Measurements from ENCODE around the gene ZNF780A. TPM values are rescaled to one million over a fixed set of nuclear protein-coding genes. Genes with fewer than 3 reads are reported as not detected.
"Not testable (repeated sequence)": the region's sequence is repeated elsewhere in the genome, so short reads cannot be mapped to it uniquely, and the experiment has no call there.

The ZNF780A gene
- polyA plus RNA-seq, 1 experiment: 4.2 TPM

DNA sequence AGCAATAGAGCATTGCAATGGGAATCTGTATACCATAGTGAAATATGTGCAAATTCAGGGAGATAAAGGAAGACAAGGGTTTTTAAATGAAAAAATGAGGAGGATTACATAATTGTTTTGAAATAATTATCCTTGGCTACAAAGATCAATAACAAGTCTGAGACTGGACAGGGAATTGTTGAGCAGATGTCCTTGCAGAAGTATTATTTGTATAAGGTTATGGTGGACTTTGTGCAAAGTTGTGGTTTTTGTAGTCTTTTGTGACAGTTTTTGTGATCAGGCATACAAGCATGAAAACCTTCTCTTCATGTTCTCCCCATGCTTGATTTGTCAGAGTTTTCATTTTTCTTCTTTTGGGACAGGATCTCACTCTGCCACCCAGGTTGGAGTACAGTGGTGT is 25.3 kb upstream of the ZNF780A start:
- DNase-seq (ENCODE audit: low read depth): no peak
- POLR2A ChIA-PET: no interaction called here
- Histone ChIP-seq H3K27me3 (ENCODE audit: control insufficient read depth, insufficient read depth, low read length) (no peaks in the 10 kb centered on the region), H3K4me3 (ENCODE audit: low read depth, low read length) (no peak overlapping the region), H3K36me3 (ENCODE audit: control insufficient read depth, insufficient read depth, low read length) (no peaks in the 10 kb centered on the region)
- CTCF ChIA-PET: no interaction called here
- TF ChIP-seq, protein P1, sequence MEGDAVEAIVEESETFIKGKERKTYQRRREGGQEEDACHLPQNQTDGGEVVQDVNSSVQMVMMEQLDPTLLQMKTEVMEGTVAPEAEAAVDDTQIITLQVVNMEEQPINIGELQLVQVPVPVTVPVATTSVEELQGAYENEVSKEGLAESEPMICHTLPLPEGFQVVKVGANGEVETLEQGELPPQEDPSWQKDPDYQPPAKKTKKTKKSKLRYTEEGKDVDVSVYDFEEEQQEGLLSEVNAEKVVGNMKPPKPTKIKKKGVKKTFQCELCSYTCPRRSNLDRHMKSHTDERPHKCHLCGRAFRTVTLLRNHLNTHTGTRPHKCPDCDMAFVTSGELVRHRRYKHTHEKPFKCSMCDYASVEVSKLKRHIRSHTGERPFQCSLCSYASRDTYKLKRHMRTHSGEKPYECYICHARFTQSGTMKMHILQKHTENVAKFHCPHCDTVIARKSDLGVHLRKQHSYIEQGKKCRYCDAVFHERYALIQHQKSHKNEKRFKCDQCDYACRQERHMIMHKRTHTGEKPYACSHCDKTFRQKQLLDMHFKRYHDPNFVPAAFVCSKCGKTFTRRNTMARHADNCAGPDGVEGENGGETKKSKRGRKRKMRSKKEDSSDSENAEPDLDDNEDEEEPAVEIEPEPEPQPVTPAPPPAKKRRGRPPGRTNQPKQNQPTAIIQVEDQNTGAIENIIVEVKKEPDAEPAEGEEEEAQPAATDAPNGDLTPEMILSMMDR (IDR thresholded peaks at IDR 0.05; ENCODE audit: insufficient read depth, low read depth, low read length): no peak

DNA sequence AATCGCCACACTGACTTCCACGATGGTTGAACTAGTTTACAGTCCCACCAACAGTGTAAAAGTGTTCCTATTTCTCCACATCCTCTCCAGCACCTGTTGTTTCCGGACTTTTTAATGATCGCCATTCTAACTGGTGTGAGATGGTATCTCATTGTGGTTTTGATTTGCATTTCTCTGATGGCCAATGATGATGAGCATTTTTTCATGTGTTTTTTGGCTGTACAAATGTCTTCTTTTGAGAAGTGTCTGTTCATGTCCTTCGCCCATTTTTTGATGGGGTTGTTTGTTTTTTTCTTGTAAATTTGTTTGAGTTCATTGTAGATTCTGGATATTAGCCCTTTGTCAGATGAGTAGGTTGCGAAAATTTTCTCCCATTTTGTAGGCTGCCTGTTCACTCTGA is 23.4 kb upstream of the ZNF780A start:
- H3K36me3 ChIP-seq (ENCODE audit: control insufficient read depth, insufficient read depth, low read length); CTCF ChIA-PET; DNase-seq (ENCODE audit: low read depth); POLR2A ChIA-PET; H3K27me3 ChIP-seq (ENCODE audit: control insufficient read depth, insufficient read depth, low read length); H3K4me3 ChIP-seq (ENCODE audit: low read depth, low read length): not testable (repeated sequence)

DNA sequence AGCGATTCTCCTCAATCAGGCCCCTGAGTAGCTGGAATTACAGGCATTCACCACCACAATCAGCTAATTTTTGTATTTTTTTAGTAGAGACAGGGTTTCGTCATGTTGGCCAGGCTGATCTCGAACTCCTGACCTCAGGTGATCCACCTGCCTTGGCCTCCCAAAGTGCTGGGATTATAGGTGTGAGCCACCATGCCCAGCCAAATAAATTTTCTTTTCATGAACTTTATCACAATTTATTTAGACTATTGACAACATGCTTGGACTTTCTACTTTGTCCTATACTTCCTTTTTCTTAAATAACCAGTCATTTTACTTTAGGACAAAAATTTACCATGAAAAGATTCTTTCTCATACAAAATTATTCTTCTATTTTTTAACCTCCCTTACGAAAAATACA is 21.5 kb upstream of the ZNF780A start:
- POLR2A ChIA-PET: interaction anchor here (0.6 kb wide), 1 partner anchor 10 kb away, joined by 3 read pairs; no protein-coding TSS in a partner anchor
- DNase-seq (ENCODE audit: low read depth); H3K27me3 ChIP-seq (ENCODE audit: control insufficient read depth, insufficient read depth, low read length); H3K36me3 ChIP-seq (ENCODE audit: control insufficient read depth, insufficient read depth, low read length); H3K4me3 ChIP-seq (ENCODE audit: low read depth, low read length); CTCF ChIA-PET: not testable (repeated sequence)

DNA sequence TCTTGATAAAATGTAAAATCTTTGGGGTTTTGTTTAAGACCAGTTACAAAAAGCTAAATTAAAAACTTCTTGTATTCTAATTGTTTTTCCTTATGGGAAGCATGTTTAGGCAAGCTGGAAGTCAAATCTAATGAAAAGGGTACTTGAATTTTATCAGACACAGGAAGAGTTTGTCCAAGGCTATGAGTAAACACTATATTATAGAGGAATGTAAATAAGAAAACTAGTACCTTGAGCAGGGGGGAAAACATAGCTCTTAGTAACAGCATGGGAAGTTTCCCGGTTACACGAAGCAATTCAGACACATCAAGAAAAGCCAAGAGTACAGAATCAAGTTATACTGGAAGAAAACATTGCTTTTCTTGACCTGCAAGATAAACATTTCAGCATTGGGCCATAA is 19.8 kb upstream of the ZNF780A start:
- ChIA-PET POLR2A (no interaction called here), CTCF (interaction anchor here (1.2 kb wide), 1 partner anchor 12 kb away, joined by 3 read pairs; no protein-coding TSS in a partner anchor)
- H3K36me3 ChIP-seq (ENCODE audit: control insufficient read depth, insufficient read depth, low read length): no peaks in the 10 kb centered on the region
- H3K27me3 ChIP-seq (ENCODE audit: control insufficient read depth, insufficient read depth, low read length): no peaks in the 10 kb centered on the region
- TF ChIP-seq, protein P1 (IDR thresholded peaks at IDR 0.05; ENCODE audit: insufficient read depth, low read depth, low read length): no peak
- DNase-seq (ENCODE audit: low read depth): no peak
- no peak overlapping the region for H3K4me3 ChIP-seq (ENCODE audit: low read depth, low read length)

DNA sequence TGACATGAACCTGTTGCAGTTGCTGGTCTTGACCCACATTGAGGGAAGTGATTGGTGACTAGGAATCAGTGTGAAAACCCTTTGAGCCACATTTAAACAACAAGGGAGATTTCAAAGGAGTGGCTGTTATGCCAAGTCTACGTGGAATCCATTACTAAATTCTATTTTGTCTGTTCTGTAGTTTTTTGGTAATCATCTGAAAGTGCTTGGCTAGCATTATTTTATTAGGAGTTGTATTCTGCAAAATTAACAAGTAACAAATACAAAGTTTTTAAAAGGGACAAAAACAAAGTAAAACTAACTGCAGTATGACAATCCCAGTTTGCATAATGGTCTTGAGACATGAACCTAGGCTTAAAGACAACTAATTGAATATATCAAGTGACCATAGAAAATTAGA is 14.0 kb upstream of the ZNF780A start:
- TF ChIP-seq, protein P1 (IDR thresholded peaks at IDR 0.05; ENCODE audit: insufficient read depth, low read depth, low read length): no peak
- H3K36me3 ChIP-seq (ENCODE audit: control insufficient read depth, insufficient read depth, low read length): no peaks in the 10 kb centered on the region
- CTCF ChIA-PET: no interaction called here
- POLR2A ChIA-PET: no interaction called here
- no peak for DNase-seq (ENCODE audit: low read depth)
- no peaks in the 10 kb centered on the region for H3K27me3 ChIP-seq (ENCODE audit: control insufficient read depth, insufficient read depth, low read length)
- H3K4me3 ChIP-seq (ENCODE audit: low read depth, low read length): no peak overlapping the region

DNA sequence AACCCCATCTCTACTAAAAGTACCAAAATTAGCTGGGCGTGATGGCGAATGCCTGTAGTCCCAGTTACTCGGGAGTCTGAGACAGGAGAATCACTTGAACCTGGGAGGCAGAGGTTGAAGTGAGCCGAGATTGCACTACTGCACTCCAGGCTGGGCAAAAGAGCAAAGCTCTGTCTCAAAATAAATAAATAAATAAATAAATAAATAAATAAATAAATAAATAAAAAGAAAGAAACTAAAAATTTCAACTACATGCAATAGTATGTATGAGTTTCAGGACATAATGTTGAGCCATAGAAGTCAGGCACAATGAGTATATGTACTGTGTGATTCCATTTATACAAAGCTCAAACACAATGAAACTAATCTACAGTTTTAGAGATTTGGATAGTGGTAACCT is 12.9 kb upstream of the ZNF780A start:
- Histone ChIP-seq H3K27me3 (ENCODE audit: control insufficient read depth, insufficient read depth, low read length) (no peaks in the 10 kb centered on the region), H3K4me3 (ENCODE audit: low read depth, low read length) (no peak overlapping the region), H3K36me3 (ENCODE audit: control insufficient read depth, insufficient read depth, low read length) (no peaks in the 10 kb centered on the region)
- CTCF ChIA-PET: interaction anchor here (1.0 to 1.3 kb wide), 2 partner anchors 9 to 28 kb away, joined by 4 read pairs; no protein-coding TSS in a partner anchor
- TF ChIP-seq, protein P1 (IDR thresholded peaks at IDR 0.05; ENCODE audit: insufficient read depth, low read depth, low read length): no peak
- no peak for DNase-seq (ENCODE audit: low read depth)
- POLR2A ChIA-PET: no interaction called here
